ENCODE results near the gene ELL.

ELL gene

DNA sequence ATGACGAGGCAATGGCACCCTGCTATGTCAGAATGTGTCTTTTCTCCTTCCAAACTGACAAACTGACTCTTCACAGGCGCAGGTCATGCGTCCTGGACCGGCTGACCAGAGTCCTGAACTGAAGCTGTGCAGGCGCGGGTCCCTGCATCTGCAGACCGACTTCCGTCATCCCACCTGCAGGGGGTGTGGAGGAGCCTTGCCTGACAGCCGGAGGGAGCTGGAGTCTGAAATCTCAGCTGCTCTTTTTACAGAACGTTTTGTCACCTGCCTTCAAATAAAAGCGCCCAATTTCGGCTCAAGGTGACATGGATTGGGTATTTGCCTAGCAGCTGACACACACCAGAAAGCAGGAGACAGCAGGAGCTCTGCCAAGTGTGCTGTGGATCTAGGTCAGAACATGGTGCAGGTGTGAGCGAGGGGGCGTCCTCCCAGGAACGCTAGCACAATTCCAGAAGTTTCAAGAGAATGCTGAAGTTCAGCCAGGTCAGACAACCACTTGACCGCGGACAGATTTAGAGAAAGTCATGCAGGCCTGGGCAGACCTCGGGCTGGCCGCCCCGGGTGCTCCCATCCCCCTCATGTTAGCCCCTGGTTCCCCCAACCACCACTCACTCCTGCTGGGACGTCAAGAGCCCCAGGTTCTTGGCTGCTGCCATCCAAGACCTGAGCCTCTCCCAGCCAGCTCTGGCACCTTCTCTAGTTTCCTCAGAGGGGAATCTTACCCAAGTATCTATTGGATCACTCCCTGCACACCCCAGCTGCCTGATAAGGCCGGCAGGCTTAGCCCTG lies 32.8 kb downstream of the ELL start:
- no peak overlapping the region for H3K4me3 ChIP-seq (ENCODE audit: low read depth, low read length)
- 0 out of 2 replicates have a peak, but pooled peaks cover 7% of the 10 kb centered on the region for H3K4me1 ChIP-seq
- TF ChIP-seq, protein P1, sequence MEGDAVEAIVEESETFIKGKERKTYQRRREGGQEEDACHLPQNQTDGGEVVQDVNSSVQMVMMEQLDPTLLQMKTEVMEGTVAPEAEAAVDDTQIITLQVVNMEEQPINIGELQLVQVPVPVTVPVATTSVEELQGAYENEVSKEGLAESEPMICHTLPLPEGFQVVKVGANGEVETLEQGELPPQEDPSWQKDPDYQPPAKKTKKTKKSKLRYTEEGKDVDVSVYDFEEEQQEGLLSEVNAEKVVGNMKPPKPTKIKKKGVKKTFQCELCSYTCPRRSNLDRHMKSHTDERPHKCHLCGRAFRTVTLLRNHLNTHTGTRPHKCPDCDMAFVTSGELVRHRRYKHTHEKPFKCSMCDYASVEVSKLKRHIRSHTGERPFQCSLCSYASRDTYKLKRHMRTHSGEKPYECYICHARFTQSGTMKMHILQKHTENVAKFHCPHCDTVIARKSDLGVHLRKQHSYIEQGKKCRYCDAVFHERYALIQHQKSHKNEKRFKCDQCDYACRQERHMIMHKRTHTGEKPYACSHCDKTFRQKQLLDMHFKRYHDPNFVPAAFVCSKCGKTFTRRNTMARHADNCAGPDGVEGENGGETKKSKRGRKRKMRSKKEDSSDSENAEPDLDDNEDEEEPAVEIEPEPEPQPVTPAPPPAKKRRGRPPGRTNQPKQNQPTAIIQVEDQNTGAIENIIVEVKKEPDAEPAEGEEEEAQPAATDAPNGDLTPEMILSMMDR (IDR thresholded peaks at IDR 0.05; ENCODE audit: low read depth, low read length): peak; percentile 70
- peak; percentile 72 for DNase-seq
- no peaks in the 10 kb centered on the region for H3K9me3 ChIP-seq
- H3K27me3 ChIP-seq: no peaks in the 10 kb centered on the region
- no peaks in the 10 kb centered on the region for H3K36me3 ChIP-seq

DNA sequence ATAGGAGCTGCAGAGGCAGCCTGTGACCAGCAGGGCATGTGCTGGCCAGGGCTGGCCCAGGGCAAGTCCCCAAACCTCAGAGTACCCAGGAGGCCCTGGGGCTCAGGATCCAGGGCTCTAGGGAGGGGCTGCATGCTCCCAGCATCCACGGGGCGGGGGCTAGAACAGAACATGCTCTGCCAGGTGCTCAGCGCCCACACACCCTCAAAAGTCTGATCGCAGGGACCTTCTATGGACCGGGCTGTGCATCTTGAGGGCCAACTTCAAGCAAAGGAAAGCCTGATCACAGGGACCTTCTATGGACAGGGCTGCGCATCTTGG lies 33.5 kb downstream of the ELL start:
- H3K36me3 ChIP-seq: no peaks in the 10 kb centered on the region
- H3K4me1 ChIP-seq: peaks cover 11% of the 10 kb centered on the region
- no peaks in the 10 kb centered on the region for H3K27me3 ChIP-seq
- no peak for DNase-seq
- H3K4me3 ChIP-seq (ENCODE audit: low read depth, low read length): no peak overlapping the region
- H3K9me3 ChIP-seq: no peaks in the 10 kb centered on the region
- TF ChIP-seq, protein P1 (IDR thresholded peaks at IDR 0.05; ENCODE audit: low read depth, low read length): peak; percentile 23; the same call in 1 of the 2 replicates

DNA sequence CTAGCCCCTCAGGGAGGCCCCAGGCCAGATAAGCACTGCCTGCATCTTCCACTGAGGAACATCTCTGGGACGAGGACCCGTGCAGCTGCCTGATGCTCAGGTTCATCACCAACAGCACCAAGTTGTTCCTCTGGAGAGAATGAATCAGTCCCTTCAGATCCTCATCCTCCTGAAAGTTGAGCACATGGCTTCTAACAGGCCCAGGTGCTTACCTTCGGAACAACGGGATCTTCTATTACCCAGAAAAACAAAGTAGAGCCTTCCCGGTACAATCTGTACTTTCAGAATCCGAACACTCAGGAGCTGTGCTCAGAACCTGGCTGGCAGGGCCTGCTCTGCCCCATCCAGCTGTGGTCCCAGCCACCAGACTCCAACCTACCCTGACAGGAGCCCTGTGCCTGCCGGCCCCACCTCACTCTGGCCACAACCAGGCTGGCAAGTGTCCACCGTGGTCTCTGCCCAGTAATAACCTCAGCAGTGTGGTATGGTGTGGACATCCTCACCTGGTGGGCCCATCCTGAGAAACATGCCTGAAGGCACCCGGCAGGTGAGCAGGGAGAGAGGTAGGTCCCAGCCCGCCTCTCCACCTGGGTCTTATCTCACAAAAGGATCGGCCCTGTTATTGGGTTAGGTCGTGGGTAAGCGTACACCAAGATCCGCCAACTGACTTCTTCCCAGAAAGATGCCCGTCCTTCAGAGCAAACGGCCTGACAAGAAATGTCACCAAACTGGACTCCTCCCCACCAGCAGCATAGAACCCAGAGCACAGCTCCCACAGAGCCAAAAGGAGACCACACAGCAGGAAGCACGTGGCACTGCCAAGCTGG lies 34.1 kb downstream of the ELL start:
- Histone ChIP-seq H3K9me3 (no peaks in the 10 kb centered on the region), H3K4me3 (ENCODE audit: low read depth, low read length) (no peak overlapping the region), H3K36me3 (no peaks in the 10 kb centered on the region), H3K27me3 (no peaks in the 10 kb centered on the region), H3K4me1 (peaks cover 14% of the 10 kb centered on the region)
- no peak for DNase-seq
- TF ChIP-seq, protein P1 (IDR thresholded peaks at IDR 0.05; ENCODE audit: low read depth, low read length): no peak

DNA sequence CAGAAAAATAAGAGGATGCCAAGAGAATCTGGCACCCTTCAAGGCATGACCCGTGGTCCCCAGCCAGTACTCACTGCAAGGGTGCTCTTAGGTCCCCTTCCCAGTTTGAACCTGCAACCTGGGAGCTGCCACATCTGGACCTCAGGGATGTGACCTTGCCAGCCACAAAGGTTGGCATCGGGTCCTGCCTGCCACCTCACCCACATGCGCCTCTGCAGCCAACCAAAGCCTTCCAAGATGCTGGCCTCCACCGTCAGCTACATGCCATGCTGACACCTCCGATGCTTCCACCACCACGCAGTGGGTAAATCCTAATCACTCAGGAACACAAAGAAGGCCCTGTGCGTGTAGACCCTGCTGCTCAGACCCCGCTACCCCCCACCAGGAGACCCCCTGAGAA lies 35.1 kb downstream of the ELL start:
- TF ChIP-seq, protein P1 (IDR thresholded peaks at IDR 0.05; ENCODE audit: low read depth, low read length): no peak
- H3K4me1 ChIP-seq: peaks cover 14% of the 10 kb centered on the region
- no peaks in the 10 kb centered on the region for H3K9me3 ChIP-seq
- DNase-seq: no peak
- no peaks in the 10 kb centered on the region for H3K36me3 ChIP-seq
- H3K4me3 ChIP-seq (ENCODE audit: low read depth, low read length): no peak overlapping the region
- H3K27me3 ChIP-seq: no peaks in the 10 kb centered on the region

DNA sequence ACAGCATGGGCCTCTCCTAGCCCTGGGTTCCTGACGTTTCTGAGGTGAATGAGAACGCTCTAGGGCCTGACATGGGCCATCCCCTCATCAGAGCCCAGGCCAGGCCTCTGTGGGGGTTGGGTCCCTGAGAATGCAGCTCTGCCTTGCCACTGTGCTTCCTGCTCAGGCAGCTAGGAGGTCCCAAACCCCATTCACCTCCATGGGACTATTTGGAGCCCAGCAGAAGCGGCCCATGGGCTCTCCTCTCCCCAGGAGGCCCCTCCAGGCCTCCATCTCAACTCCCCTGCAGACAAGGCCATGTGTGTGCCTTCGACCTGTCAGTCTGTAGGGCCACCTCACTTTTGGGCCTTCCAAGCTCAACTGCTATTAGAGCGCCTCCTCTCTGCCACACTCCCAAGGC lies 36.9 kb downstream of the ELL start:
- H3K27me3 ChIP-seq: no peaks in the 10 kb centered on the region
- no peaks in the 10 kb centered on the region for H3K9me3 ChIP-seq
- H3K4me3 ChIP-seq (ENCODE audit: low read depth, low read length): no peak overlapping the region
- DNase-seq: no peak
- H3K36me3 ChIP-seq: no peaks in the 10 kb centered on the region
- TF ChIP-seq, protein P1 (IDR thresholded peaks at IDR 0.05; ENCODE audit: low read depth, low read length): no peak
- H3K4me1 ChIP-seq: peaks cover 15% of the 10 kb centered on the region
